Parathyroid adenoma (tissue), 2 donors: ENCODE data around the gene WBP1L.
A peak's percentile ranks its signal among the peaks of the same experiment; 100 is the strongest.

Experiments used
- H2AFZ ChIP-seq: fragments of 300-600 bp; sonication (generic); one replicate; pipeline ENCODE4 v1.7.0; 2017; ENCODE audit warnings: antibody characterized with exemption, mild to moderate bottlenecking
- H3K27ac ChIP-seq: fragments of 300-600 bp; sonication (generic); one replicate; pipeline ENCODE4 v1.7.0; 2017
- H3K27me3 ChIP-seq: fragments of 300-600 bp; sonication (generic); one replicate; pipeline ENCODE4 v1.7.0; 2017; ENCODE audit warnings: low read length; ENCODE audit not compliant: control insufficient read depth, insufficient read depth
- H3K36me3 ChIP-seq: fragments of 300-600 bp; sonication (generic); one replicate; pipeline ENCODE4 v1.7.0; 2017; ENCODE audit warnings: low read length; ENCODE audit not compliant: control insufficient read depth, insufficient read depth
- H3K4me1 ChIP-seq: fragments of 300-600 bp; sonication (generic); one replicate; pipeline ENCODE4 v1.7.0; 2017; ENCODE audit warnings: control low read depth
- H3K4me2 ChIP-seq: fragments of 300-600 bp; sonication (generic); one replicate; pipeline ENCODE4 v1.7.0; 2017; ENCODE audit warnings: low read length
- H3K4me3 ChIP-seq: fragments of 300-600 bp; sonication (generic); one replicate; pipeline ENCODE4 v1.7.0; 2017; ENCODE audit warnings: low read depth, low read length
- H3K79me2 ChIP-seq: fragments of 300-600 bp; sonication (generic); one replicate; pipeline ENCODE4 v1.7.0; 2017; ENCODE audit warnings: control low read depth
- H3K9ac ChIP-seq: fragments of 300-600 bp; sonication (generic); one replicate; pipeline ENCODE4 v1.7.0; 2017; ENCODE audit warnings: mild to moderate bottlenecking
- H3K9me3 ChIP-seq: fragments of 300-600 bp; sonication (generic); one replicate; pipeline ENCODE4 v1.7.0; 2017; ENCODE audit warnings: low read length; ENCODE audit not compliant: control insufficient read depth
- TF ChIP-seq, protein P1 (sequence below): fragments of 300-600 bp; sonication (generic); IDR thresholded peaks from one replicate; pipeline ENCODE4 v1.7.0; 2017; ENCODE audit warnings: antibody characterized with exemption, mild to moderate bottlenecking
- donor health status: primary hyperparathyroidism.

WBP1L gene

DNA sequence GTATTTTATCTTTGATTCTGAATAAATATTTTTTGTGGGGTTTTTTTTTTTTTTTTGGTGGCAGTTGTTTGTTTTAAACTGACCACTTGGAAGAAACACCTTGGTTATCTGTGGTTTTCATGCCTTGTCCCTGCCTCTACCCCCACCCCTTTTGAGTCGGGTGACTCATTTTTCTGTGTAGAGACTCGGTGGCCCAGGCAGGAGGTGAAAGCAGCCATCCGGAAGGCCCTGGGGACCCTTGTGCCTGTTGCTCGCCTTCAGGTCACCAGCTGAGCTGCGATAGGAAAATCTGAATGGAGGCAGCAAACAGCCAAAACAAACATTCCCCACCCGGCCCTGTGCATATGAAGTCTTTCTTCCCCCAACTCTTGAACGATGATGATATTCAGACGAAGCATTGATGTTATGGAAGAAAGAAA, 70.7 kb downstream of the WBP1L start:
- Histone ChIP-seq H3K4me2 (no peak overlapping the region), H3K4me3 (no peak overlapping the region), H3K9me3 (no peaks in the 10 kb centered on the region), H3K4me1 (peaks cover 48% of the 10 kb centered on the region), H2AFZ (no peak overlapping the region), H3K9ac (no peak overlapping the region), H3K79me2 (peaks cover 6% of the 10 kb centered on the region), H3K27ac (peak overlapping the region; percentile 81), H3K27me3 (no peaks in the 10 kb centered on the region), H3K36me3 (no peaks in the 10 kb centered on the region)
- TF ChIP-seq, protein P1, sequence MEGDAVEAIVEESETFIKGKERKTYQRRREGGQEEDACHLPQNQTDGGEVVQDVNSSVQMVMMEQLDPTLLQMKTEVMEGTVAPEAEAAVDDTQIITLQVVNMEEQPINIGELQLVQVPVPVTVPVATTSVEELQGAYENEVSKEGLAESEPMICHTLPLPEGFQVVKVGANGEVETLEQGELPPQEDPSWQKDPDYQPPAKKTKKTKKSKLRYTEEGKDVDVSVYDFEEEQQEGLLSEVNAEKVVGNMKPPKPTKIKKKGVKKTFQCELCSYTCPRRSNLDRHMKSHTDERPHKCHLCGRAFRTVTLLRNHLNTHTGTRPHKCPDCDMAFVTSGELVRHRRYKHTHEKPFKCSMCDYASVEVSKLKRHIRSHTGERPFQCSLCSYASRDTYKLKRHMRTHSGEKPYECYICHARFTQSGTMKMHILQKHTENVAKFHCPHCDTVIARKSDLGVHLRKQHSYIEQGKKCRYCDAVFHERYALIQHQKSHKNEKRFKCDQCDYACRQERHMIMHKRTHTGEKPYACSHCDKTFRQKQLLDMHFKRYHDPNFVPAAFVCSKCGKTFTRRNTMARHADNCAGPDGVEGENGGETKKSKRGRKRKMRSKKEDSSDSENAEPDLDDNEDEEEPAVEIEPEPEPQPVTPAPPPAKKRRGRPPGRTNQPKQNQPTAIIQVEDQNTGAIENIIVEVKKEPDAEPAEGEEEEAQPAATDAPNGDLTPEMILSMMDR: no peak

DNA sequence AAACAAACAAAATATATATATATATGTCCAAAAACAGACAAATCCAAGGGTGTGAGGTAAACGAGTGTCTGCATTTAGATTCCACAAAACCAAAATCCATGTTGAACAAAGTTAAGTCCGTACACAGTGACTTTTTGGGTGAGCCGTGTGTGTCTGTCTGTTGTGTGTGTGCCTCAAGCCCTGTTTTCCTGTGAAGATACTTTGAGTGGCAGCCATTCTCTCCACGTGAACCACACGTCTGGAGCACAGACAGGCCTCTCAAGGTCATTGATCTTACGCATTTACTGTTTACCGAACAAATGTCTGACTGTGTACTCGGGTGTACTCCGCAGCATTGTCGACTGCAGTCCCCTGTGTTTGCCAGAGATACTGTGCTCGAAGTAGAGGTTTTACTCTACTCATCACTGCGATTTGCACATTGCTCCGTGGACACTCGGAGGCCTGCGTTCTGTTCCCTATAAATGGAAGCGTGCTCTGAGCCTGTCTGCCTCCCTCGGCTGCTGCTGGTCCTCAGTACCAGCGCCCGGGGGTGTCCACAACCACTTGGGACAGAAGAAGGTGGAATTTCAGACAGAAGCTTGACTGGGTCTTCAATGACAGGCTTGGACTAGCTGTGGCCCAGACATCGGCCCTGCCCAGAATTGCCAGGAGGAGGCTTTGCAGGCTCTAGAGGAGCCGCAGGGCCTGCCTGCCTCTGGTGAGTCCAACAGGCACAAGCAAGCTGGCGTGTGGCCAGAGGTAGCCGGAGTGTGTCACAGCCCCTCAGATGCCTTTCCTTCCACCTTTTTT, 71.3 kb downstream of the WBP1L start:
- Histone ChIP-seq H3K27ac (peak overlapping the region; percentile 81), H2AFZ (no peak overlapping the region), H3K36me3 (no peaks in the 10 kb centered on the region), H3K27me3 (no peaks in the 10 kb centered on the region), H3K79me2 (peaks cover 3% of the 10 kb centered on the region), H3K4me3 (no peak overlapping the region), H3K4me1 (peaks cover 48% of the 10 kb centered on the region), H3K9me3 (no peaks in the 10 kb centered on the region), H3K4me2 (no peak overlapping the region), H3K9ac (no peak overlapping the region)
- TF ChIP-seq, protein P1: no peak

DNA sequence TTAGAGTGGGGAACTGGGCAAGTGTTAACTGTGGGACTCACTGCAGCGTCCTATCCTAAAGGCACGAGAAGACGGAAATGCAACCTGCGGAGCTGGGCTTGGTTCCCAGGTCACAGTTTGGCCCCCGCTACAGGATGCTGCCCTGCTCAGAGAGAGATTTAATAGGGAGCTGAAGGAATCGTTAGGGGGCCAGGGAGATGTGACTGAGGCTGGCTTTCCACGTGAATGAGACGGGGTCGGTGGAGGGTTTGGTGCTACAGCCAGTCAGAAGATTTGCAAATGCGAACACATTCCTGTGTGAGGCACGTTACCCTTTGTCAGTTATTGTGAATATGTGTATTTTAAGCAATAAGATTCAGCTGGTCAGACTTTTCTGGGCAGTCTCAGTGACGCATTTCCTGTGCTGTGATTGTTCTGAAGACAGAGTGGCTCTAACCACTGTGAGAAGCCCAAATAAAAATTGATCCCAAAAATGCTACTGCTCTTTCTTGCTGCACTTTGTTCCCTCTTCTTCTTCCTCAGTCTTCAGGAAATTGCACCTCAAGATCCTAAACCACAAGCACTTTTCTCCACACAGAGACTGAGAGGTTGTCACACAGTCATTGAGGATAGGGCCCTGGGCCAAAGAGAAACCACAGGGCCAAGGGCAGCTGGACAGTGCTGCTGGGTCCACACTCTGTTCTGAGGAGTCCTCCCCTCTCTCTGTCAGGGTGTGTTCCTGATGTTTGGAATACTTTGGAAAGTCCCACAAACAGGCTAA, 72.2 kb downstream of the WBP1L start:
- Histone ChIP-seq H3K27ac (peak overlapping the region; percentile 81), H3K27me3 (no peaks in the 10 kb centered on the region), H3K36me3 (no peaks in the 10 kb centered on the region), H2AFZ (no peak overlapping the region), H3K9ac (no peak overlapping the region), H3K9me3 (no peaks in the 10 kb centered on the region), H3K4me3 (no peak overlapping the region), H3K4me2 (no peak overlapping the region), H3K79me2 (peaks cover 3% of the 10 kb centered on the region), H3K4me1 (peaks cover 48% of the 10 kb centered on the region)
- TF ChIP-seq, protein P1: no peak

DNA sequence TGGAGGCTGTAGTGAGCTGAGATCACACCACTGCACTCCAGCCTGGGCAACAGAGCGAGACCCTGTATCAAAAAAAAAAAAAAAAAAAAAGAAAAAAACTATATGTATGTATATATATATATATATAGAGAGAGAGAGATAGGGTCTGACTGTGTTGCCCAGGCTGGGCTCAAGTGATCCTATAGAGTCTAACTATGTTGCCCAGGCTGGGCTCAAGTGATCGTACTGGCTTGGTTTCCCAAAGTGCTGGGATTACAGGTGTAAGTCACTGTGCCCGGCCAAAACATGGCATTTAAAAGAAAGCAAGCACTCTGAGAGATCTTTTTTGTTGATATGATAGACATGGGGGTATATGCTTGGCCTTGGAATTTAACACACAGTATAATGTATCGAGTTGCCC, 73.4 kb downstream of the WBP1L start:
- H3K36me3 ChIP-seq: no peaks in the 10 kb centered on the region
- peak overlapping the region; percentile 81 for H3K27ac ChIP-seq
- H3K4me2 ChIP-seq: no peak overlapping the region
- H3K79me2 ChIP-seq: peaks cover 3% of the 10 kb centered on the region
- peaks cover 43% of the 10 kb centered on the region for H3K4me1 ChIP-seq
- H3K9ac ChIP-seq: no peak overlapping the region
- H3K4me3 ChIP-seq: no peak overlapping the region
- no peaks in the 10 kb centered on the region for H3K9me3 ChIP-seq
- H2AFZ ChIP-seq: no peak overlapping the region
- TF ChIP-seq, protein P1: no peak
- no peaks in the 10 kb centered on the region for H3K27me3 ChIP-seq
